Stomach (tissue), 9 donors: ENCODE data around the gene RPP14. TPM values are rescaled to one million over a fixed set of nuclear protein-coding genes. Genes with fewer than 3 reads are reported as not detected.

ENCODE experiments used
- DNase-seq, 2 donors: peaks; one replicate each; pipeline versions ENCODE4 v3.0.0 to v3.0.0-alpha.2; 2013 to 2019
- H3K27ac ChIP-seq, 5 donors: fragments of 200-600 bp in 4 of 5; sonication (generic) in 4 of 5; one replicate each; pipeline ENCODE4 v1.5.1; 2013 to 2019; ENCODE audit warnings: mild to moderate bottlenecking in 1 of 5, moderate library complexity in 1 of 5
- H3K27me3 ChIP-seq, 3 donors: fragments of 200-600 bp; sonication (generic); one replicate each; pipeline ENCODE4 v1.5.1; 2017 to 2019; ENCODE audit warnings: mixed run types in 1 of 3
- H3K36me3 ChIP-seq, 4 donors: fragments of 200-600 bp; sonication (generic); 1 replicate in 3 of 4; 2 replicates in 1 of 4; pipeline ENCODE4 v1.5.1; 2016 to 2019
- H3K4me1 ChIP-seq, 4 donors: fragments of 200-600 bp; sonication (generic); one replicate each; pipeline ENCODE4 v1.5.1; 2016 to 2019
- H3K4me3 ChIP-seq, 4 donors: fragments of 200-600 bp; sonication (generic) in 3 of 4; one replicate each; pipeline ENCODE4 v1.5.1; 2016 to 2019; ENCODE audit warnings: mild to moderate bottlenecking in 1 of 4
- H3K9me3 ChIP-seq, 4 donors: fragments of 200-600 bp; sonication (generic); one replicate each; pipeline ENCODE4 v1.5.1; 2016 to 2019
- EP300 ChIP-seq: sonication (generic); formaldehyde crosslinking; IDR thresholded peaks from one replicate; pipeline ENCODE4 v1.6.1; 2017; ENCODE audit warnings: antibody characterized with exemption
- POLR2A ChIP-seq, 4 donors: fragments of 450-650 bp; IDR thresholded peaks; one replicate each; pipeline ENCODE4 v1.6.1; 2016; ENCODE audit warnings: antibody characterized with exemption in 4 of 4, control low read depth in 2 of 4, mild to moderate bottlenecking in 1 of 4, moderate library complexity in 1 of 4
- POLR2AphosphoS5 ChIP-seq, 3 donors: sonication (generic); formaldehyde crosslinking; IDR thresholded peaks; one replicate each; pipeline ENCODE4 v1.6.1; 2016; ENCODE audit warnings: antibody characterized with exemption in 3 of 3
- WGBS, 5 donors: extraction: QIAGEN DNeasy Blood & Tissue Kit in 3 of 5; methylation state at CpG; one replicate each; pipeline versions ENCODE4 v1.1.5 to v1.1.7; 2013 to 2018; 5-methylcytosine and 5-hydroxymethylcytosine counted together
- intact Hi-C: fragments of 100-400 bp; cut with DNase I; formaldehyde crosslinking; loops from one replicate; pipeline ENCODE4 v1.15.1; 2023; ENCODE audit warnings: low total_unique reads
- polyA plus RNA-seq, 3 donors: library from polyadenylated mRNA; stranded (reverse); fragments of 200-250 nt; gene quantifications; one replicate each; pipeline ENCODE4 v1.2.3, GENCODE V29; 2013
- total RNA-seq, 5 donors: library from RNA; depleted of rRNA; stranded (reverse); fragments of >200 nt; gene quantifications; one replicate each; pipeline versions ENCODE4 v1.1.0 to v1.2.3, GENCODE V29; 2014 to 2016
- TF ChIP-seq, protein P1 (sequence below), 7 experiments: fragments of 450-650 bp in 4 of 7; fragments of 200-600 bp in 3 of 7; sonication (generic) in 3 of 7; IDR thresholded peaks; one replicate each; pipeline ENCODE4 v1.5.1; 2016 to 2019; ENCODE audit warnings: antibody characterized with exemption in 7 of 7, control low read depth in 2 of 7, mild to moderate bottlenecking in 1 of 7
- donor health status: healthy with polysubstance abuse.
- donor health status: Bipolar disorder and iron deficiency.
- donor health status: healthy.

The RPP14 gene
- total and polyA plus RNA-seq, 8 donors = 4.1 to 23.5 (median 9.9) TPM

DNA sequence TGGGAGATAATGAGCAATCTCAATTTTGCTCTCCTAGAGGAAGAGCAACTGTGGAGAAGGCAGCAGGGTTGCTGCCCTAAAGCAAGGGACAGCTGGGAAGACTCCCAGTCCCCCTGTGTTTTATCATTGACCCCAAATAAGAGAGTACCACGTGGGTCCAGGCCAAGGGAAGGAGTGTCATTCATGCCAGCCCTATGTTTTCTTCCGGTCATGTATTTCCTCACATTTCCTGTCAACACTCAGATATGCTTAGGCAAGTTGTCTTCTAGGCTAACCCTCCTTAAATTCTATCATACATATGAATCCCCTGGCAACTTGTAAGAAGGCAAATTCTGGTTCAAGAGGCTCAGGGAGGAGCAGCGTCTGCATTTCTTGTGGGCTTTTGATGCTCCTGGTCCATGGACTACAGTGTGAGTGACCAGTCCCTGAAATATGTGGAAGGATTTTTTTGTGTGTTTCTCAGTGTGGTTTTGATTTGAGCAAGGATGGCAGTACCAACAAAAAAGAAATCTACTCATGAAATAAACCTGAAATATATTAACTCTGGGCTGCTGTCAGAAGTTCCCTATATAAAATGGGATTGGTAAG, 31.9 kb upstream of the RPP14 start:
- Histone ChIP-seq H3K27me3 (no peaks in the 10 kb centered on the region), H3K27ac (no peak overlapping the region), H3K4me1 (peaks cover 0 to 5% (median 2%) of the 10 kb centered on the region in 4 donors), H3K36me3 (peaks cover 6 to 54% (median 39%) of the 10 kb centered on the region in 4 donors), H3K9me3 (peaks cover 0 to 4% (median 0%) of the 10 kb centered on the region in 4 donors), H3K4me3 (no peak overlapping the region)
- no peak for DNase-seq
- intact Hi-C loops = no loop called here
- TF ChIP-seq POLR2A (IDR thresholded peaks at IDR 0.05) = no peak
- TF ChIP-seq, protein P1, sequence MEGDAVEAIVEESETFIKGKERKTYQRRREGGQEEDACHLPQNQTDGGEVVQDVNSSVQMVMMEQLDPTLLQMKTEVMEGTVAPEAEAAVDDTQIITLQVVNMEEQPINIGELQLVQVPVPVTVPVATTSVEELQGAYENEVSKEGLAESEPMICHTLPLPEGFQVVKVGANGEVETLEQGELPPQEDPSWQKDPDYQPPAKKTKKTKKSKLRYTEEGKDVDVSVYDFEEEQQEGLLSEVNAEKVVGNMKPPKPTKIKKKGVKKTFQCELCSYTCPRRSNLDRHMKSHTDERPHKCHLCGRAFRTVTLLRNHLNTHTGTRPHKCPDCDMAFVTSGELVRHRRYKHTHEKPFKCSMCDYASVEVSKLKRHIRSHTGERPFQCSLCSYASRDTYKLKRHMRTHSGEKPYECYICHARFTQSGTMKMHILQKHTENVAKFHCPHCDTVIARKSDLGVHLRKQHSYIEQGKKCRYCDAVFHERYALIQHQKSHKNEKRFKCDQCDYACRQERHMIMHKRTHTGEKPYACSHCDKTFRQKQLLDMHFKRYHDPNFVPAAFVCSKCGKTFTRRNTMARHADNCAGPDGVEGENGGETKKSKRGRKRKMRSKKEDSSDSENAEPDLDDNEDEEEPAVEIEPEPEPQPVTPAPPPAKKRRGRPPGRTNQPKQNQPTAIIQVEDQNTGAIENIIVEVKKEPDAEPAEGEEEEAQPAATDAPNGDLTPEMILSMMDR (IDR thresholded peaks at IDR 0.05) = no peak
- TF ChIP-seq POLR2AphosphoS5 (IDR thresholded peaks at IDR 0.05) = no peak
- no peak for TF ChIP-seq EP300
- WGBS, 5 donors = 63 to 82% (median 76%) methylated on average over 3 of the region's 3 CpGs

DNA sequence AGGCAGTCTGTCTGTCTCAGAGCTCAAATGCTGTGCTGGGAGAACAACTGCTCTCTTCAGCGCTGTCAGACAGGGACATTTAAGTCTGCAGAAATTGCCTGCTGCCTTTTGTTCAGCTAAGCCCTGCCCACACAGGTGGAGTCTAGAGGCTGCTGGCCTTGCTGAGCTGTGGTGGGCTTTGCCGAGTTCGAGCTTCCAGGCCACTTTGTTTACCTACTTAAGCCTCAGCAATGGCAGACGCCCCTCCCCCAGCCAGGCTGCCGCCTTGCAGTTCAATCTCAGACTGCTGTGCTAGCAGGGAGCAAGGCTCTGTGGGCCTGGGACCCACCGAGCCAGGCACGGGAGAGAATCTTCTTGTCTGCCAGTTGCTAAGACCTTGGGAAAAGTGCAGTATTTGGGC, 25.0 kb upstream of the RPP14 start:
- H3K4me1 ChIP-seq = no peaks in the 10 kb centered on the region
- WGBS, 5 donors = 72 to 84% (median 79%) methylated on average over 7 of the region's 7 CpGs
- no peak overlapping the region for H3K27ac ChIP-seq
- TF ChIP-seq, protein P1 (IDR thresholded peaks at IDR 0.05) = no peak
- TF ChIP-seq POLR2AphosphoS5 (IDR thresholded peaks at IDR 0.05) (no peak), EP300 (no peak), POLR2A (IDR thresholded peaks at IDR 0.05) (no peak)
- no peak overlapping the region for H3K4me3 ChIP-seq
- peaks cover 0 to 56% (median 50%) of the 10 kb centered on the region in 4 donors for H3K36me3 ChIP-seq
- intact Hi-C loops = no loop called here
- H3K27me3 ChIP-seq = no peaks in the 10 kb centered on the region
- DNase-seq = no peak
- peaks cover 0 to 4% (median 0%) of the 10 kb centered on the region in 4 donors for H3K9me3 ChIP-seq

DNA sequence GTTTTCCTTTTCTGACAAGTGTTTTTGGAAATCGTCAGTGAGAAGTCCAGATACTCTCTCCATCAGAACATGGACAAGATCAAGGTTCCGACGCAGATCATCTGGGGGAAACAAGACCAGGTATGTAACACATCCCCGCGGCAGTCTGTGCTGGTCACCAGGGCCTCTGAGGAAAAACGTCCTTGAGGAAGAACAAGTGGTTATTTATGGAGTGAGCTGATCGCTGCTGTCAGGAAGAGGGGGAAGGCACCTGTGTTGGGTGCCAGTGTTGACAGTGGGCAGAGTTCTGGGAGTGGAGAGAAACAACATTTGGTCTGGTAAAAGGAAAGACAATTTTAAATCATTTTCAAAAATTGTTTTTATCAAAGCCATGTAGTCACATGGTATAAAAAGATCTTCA, 20.7 kb upstream of the RPP14 start:
- TF ChIP-seq POLR2AphosphoS5 (IDR thresholded peaks at IDR 0.05) (no peak), POLR2A (IDR thresholded peaks at IDR 0.05) (no peak), EP300 (no peak)
- TF ChIP-seq, protein P1 (IDR thresholded peaks at IDR 0.05) = no peak
- WGBS, 5 donors = 87 to 90% (median 90%) methylated on average over 7 of the region's 7 CpGs
- Histone ChIP-seq H3K4me3 (no peak overlapping the region), H3K4me1 (no peaks in the 10 kb centered on the region), H3K9me3 (no peaks in the 10 kb centered on the region), H3K36me3 (peaks cover 5 to 77% (median 69%) of the 10 kb centered on the region in 4 donors), H3K27ac (no peak overlapping the region), H3K27me3 (no peaks in the 10 kb centered on the region)
- no peak for DNase-seq
- intact Hi-C loops = no loop called here

DNA sequence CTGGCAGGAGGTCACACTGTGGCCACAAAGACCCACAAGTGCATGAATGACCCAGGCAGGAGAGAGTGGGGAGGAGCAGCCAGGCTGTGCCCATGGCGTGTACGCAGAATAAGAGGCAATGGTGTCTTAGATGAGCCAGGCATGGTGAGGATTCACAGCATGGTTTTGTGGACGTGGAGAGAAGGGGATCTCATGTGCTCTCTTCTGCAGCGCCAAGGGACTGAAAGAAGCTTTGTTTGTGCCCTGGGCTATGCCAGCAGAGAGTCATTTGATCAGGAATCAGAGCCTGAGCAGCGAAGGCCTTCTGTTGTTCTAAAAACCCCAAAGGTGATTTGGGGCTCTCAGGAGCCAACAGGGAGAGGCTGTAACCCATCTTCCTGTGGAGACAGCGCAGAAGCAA, 18.7 kb upstream of the RPP14 start:
- no peaks in the 10 kb centered on the region for H3K9me3 ChIP-seq
- no peak overlapping the region for H3K4me3 ChIP-seq
- H3K4me1 ChIP-seq = no peaks in the 10 kb centered on the region
- intact Hi-C loops = no loop called here
- H3K27me3 ChIP-seq = no peaks in the 10 kb centered on the region
- WGBS, 5 donors = 90 to 96% (median 93%) methylated on average over 6 of the region's 6 CpGs
- DNase-seq = no peak
- TF ChIP-seq EP300 = no peak
- TF ChIP-seq, protein P1 (IDR thresholded peaks at IDR 0.05) = no peak
- no peak for TF ChIP-seq POLR2AphosphoS5 (IDR thresholded peaks at IDR 0.05)
- no peak for TF ChIP-seq POLR2A (IDR thresholded peaks at IDR 0.05)
- peaks cover 5 to 57% (median 50%) of the 10 kb centered on the region in 4 donors for H3K36me3 ChIP-seq
- H3K27ac ChIP-seq = no peak overlapping the region
